Kidney (tissue), 14 donors: ENCODE measurements around the gene BPTF. TPM values are rescaled to one million over a fixed set of nuclear protein-coding genes. Genes with fewer than 3 reads are reported as not detected.
"Not testable (repeated sequence)": the region's sequence is repeated elsewhere in the genome, so short reads cannot be mapped to it uniquely, and the experiment has no call there.

Experiments used
- DNase-seq, 5 donors: peaks; one replicate each; pipeline ENCODE4 v3.0.0-alpha.2; 2013 to 2020
- FAIRE-seq: peaks from 2 replicates; lab custom pipeline; 2012; peaks lifted over from hg19 to GRCh38; lab: Jason Lieb, UNC
- H3K27ac ChIP-seq, 2 donors: one replicate each; pipeline ENCODE4 v1.7.0; 2013; ENCODE audit warnings: low read depth in 2 of 2, low read length in 2 of 2, inconsistent platforms in 1 of 2
- H3K27me3 ChIP-seq: one replicate; pipeline ENCODE4 v1.7.1; 2013; ENCODE audit warnings: low read length, inconsistent platforms; ENCODE audit not compliant: control insufficient read depth, insufficient read depth
- H3K36me3 ChIP-seq, 3 donors: one replicate each; pipeline versions ENCODE4 v1.7.0 to v1.7.1; 2013; ENCODE audit warnings: low read length in 3 of 3, control low read depth in 1 of 3, inconsistent platforms in 1 of 3; ENCODE audit not compliant: insufficient read depth in 3 of 3, control insufficient read depth in 2 of 3
- H3K4me1 ChIP-seq, 3 donors: one replicate each; pipeline versions ENCODE4 v1.7.0 to v1.7.1; 2013; ENCODE audit warnings: low read length in 3 of 3, inconsistent platforms in 1 of 3, low read depth in 1 of 3; ENCODE audit not compliant: control insufficient read depth in 2 of 3, insufficient read depth in 2 of 3
- H3K4me3 ChIP-seq, 3 donors: one replicate each; pipeline versions ENCODE4 v1.7.0 to v1.8.1; 2013; ENCODE audit warnings: low read length in 3 of 3, control low read depth in 1 of 3, inconsistent platforms in 1 of 3
- H3K9ac ChIP-seq, 3 donors: one replicate each; pipeline versions ENCODE4 v1.7.0 to v1.7.1; 2013; ENCODE audit warnings: low read length in 3 of 3, control low read depth in 1 of 3, inconsistent platforms in 1 of 3
- H3K9me3 ChIP-seq, 3 donors: one replicate each; pipeline versions ENCODE4 v1.7.0 to v1.7.1; 2013; ENCODE audit warnings: low read length in 3 of 3, control low read depth in 1 of 3, inconsistent platforms in 1 of 3; ENCODE audit not compliant: control insufficient read depth in 2 of 3, insufficient read depth in 1 of 3
- CTCF ChIP-seq: IDR thresholded peaks from 3 replicates; pipeline ENCODE4 v1.5.1; 2012; ENCODE audit warnings: mild to moderate bottlenecking, moderate library complexity, borderline replicate concordance; ENCODE audit not compliant: insufficient read depth; ENCODE audit errors: extremely low read depth
- intact Hi-C: fragments of 100-400 bp; cut with DNase I; formaldehyde crosslinking; loops from one replicate; pipeline ENCODE4 v1.11.1; 2022
- polyA plus RNA-seq: library from polyadenylated mRNA; stranded (reverse); fragments of 350-450 nt; fragmentation: Illumina TruSeq; extraction: RNeasy Lipid Tissue Mini Kit (QIAGEN cat#74804); gene quantifications from one replicate; pipeline ENCODE4 v1.2.3, GENCODE V29; 2014; ENCODE audit warnings: low read depth, low replicate concordance; ENCODE audit not compliant: insufficient read depth
- total RNA-seq: library from RNA; stranded (reverse); fragmentation: NEBNext Ultra II Directional; extraction: Animal tissue kit (Norgen Biotek cat#: 25700); gene quantifications from one replicate; pipeline ENCODE4 v1.2.1, GENCODE V29; 2021
- donor health status: control.
- donor health status: control.
- donor health status: control.
- donor health status: control.
- donor health status: control.
- donor health status: DM: yes; HTN: yes; CAD: no.
- donor health status: Normal renal cell carcinoma (clear cell type).

Gene BPTF
- total and polyA plus RNA-seq, 2 donors from 2014 or later = 14.6 to 103 TPM

- Histone ChIP-seq H3K4me3 (no peak overlapping the region), H3K9me3 (no peaks in the 10 kb centered on the region), H3K27me3 (no peaks in the 10 kb centered on the region), H3K36me3 (peaks cover 9 to 18% (median 13%) of the 10 kb centered on the region in 3 donors), H3K9ac (no peak overlapping the region), H3K4me1 (peaks cover 0 to under 1% (median 0%) of the 10 kb centered on the region in 3 donors), H3K27ac (no peak overlapping the region)
- DNase-seq (no peak), FAIRE-seq (no peak)
- intact Hi-C loops = no loop called here
- no peak for TF ChIP-seq CTCF
Measured at GRCh38 chr17:67920212-67920611, 94.9 kb downstream of the BPTF start.

- Histone ChIP-seq H3K9me3 (no peaks in the 10 kb centered on the region), H3K4me1 (no peaks in the 10 kb centered on the region), H3K36me3 (peaks cover 11 to 17% (median 12%) of the 10 kb centered on the region in 3 donors), H3K27ac (no peak overlapping the region), H3K27me3 (no peaks in the 10 kb centered on the region), H3K9ac (no peak overlapping the region), H3K4me3 (no peak overlapping the region)
- TF ChIP-seq CTCF = no peak
- FAIRE-seq (no peak), DNase-seq (no peak)
- intact Hi-C loops = no loop called here
Measured at GRCh38 chr17:67922503-67922902, 97.2 kb downstream of the BPTF start.

DNA sequence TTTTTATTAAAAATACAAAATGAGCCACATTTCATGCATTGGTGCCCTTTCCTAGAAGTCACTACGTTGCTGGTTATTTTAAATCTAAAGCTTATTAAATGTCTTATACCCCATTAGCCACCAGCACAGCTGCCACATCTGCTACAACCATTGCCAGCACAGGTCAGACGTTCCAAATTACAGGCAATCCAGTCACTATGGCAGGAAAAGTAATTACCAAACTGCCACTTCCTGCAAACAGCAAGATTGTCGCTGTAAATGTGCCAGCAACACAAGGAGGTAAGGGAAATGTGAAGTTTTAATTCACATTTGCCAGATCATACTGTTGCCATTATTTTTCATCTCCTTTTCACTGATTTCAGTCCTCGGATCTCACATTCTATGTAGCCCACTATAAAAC lies 103.5 kb downstream of the BPTF start:
- H3K27ac ChIP-seq, H3K9me3 ChIP-seq, H3K4me3 ChIP-seq, H3K9ac ChIP-seq, intact Hi-C loops, FAIRE-seq, H3K27me3 ChIP-seq, H3K4me1 ChIP-seq, DNase-seq: not testable (repeated sequence)
- H3K36me3 ChIP-seq = peaks cover 15 to 30% (median 18%) of the 10 kb centered on the region in 3 donors

DNA sequence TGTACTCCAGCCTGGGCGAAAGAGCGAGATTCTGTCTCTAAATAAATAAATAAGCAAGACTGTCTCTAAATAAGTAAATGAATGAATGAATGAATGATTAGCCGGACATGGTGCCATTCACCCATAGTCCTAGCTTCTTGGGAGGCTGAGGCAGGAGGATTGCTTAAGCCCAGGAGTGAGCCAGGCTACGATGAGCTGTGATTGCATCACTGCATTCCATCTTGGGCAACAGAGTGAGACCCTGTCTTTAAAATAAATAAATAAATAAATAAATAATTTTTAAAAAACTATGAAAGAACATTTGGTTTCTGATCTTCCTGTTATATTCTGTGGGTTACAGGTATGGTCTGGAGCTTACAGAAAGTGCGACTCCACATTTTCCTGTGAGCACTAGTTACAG lies 105.9 kb downstream of the BPTF start:
- H3K36me3 ChIP-seq = peaks cover 11 to 32% (median 13%) of the 10 kb centered on the region in 3 donors
- no peaks in the 10 kb centered on the region for H3K4me1 ChIP-seq
- H3K9ac ChIP-seq = no peak overlapping the region
- no peak for TF ChIP-seq CTCF
- H3K27me3 ChIP-seq = no peaks in the 10 kb centered on the region
- no peak for DNase-seq
- H3K4me3 ChIP-seq = no peak overlapping the region
- no peaks in the 10 kb centered on the region for H3K9me3 ChIP-seq
- intact Hi-C loops = no loop called here
- no peak for FAIRE-seq
- no peak overlapping the region for H3K27ac ChIP-seq
